22Rv1 (cell line): ENCODE measurements around the gene PRTN3.

Experiments
- ZFX ChIP-seq: fragments of 450-650 bp; IDR thresholded peaks from 2 replicates; pipeline ENCODE4 v1.6.1; 2017; ENCODE audit warnings: antibody characterized with exemption, borderline replicate concordance
- TF ChIP-seq, protein P1 (sequence below): fragments of 450-650 bp; IDR thresholded peaks from 2 replicates; pipeline ENCODE4 v1.5.1; 2017; ENCODE audit warnings: mild to moderate bottlenecking

DNA sequence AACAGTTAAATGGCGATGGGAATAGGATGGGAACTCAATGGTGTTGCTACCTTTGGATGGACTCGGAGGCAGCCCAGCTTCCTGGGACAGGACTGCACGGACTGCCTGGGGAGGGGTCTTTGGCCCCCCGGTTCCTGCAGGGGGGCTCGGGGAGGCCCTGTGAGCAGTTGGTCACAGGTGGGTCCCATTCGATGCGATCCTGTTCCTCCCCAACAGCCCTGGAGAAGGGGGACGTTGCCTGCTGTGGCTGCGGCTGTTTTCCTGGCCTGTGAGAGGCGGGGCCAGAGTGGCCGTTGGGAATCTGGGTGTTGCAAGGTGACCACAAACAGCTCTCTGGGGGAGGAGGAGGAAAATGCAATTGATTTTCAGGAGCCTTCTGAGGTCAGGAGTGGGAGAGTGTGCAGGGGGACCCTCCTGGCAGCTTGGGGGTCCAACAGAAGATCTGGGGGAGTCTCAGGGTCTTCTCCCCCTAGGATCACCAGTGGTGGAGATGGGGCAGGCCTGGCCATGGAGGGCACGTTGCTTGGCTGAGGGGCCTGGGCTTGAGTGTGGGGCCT, 17.2 kb upstream of the PRTN3 start:
- TF ChIP-seq, protein P1, sequence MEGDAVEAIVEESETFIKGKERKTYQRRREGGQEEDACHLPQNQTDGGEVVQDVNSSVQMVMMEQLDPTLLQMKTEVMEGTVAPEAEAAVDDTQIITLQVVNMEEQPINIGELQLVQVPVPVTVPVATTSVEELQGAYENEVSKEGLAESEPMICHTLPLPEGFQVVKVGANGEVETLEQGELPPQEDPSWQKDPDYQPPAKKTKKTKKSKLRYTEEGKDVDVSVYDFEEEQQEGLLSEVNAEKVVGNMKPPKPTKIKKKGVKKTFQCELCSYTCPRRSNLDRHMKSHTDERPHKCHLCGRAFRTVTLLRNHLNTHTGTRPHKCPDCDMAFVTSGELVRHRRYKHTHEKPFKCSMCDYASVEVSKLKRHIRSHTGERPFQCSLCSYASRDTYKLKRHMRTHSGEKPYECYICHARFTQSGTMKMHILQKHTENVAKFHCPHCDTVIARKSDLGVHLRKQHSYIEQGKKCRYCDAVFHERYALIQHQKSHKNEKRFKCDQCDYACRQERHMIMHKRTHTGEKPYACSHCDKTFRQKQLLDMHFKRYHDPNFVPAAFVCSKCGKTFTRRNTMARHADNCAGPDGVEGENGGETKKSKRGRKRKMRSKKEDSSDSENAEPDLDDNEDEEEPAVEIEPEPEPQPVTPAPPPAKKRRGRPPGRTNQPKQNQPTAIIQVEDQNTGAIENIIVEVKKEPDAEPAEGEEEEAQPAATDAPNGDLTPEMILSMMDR, result no peak
- no peak for TF ChIP-seq ZFX
